ENCODE measurements around the gene ARL10.
A peak's percentile ranks its signal among the peaks of the same experiment; 100 is the strongest.

The ARL10 gene

GRCh38 chr5:176386491-176386890 lies 21.2 kb downstream of the ARL10 start:
- Histone ChIP-seq H3K36me3 (ENCODE audit: control insufficient read depth in 2 of 2, insufficient read depth in 1 of 2, low read length in 2 of 2) (peaks cover 0 to 71% of the 10 kb centered on the region in 2 experiments; a peak in 2 of 3 replicates), H3K4me1 (ENCODE audit: control insufficient read depth, insufficient read depth, low read length) (no peaks in the 10 kb centered on the region), H3K9me3 (ENCODE audit: control insufficient read depth, insufficient read depth, low read depth, low read length) (no peaks in the 10 kb centered on the region), H3K4me3 (ENCODE audit: low read depth, low read length) (no peak overlapping the region), H3K27ac (ENCODE audit: extremely low read depth, low read depth, low read length) (no peak overlapping the region)
- ChIA-PET POLR2A (interaction anchor here (2.2 kb wide), 1 partner anchor 25 kb away, joined by 6 read pairs; the partner anchor contains the start of gene KIAA1191), CTCF (no interaction called here)
- TF ChIP-seq ZNF423 (tag by site-specific recombination; IDR thresholded peaks at IDR 0.05) (no peak), KLF9 (tag by site-specific recombination; IDR thresholded peaks at IDR 0.05; ENCODE audit: low read depth) (0 out of 2 replicates have a peak, but pooled peaks have one; percentile 15)

- H3K9me3 ChIP-seq (ENCODE audit: control insufficient read depth, insufficient read depth, low read depth, low read length): no peaks in the 10 kb centered on the region
- H3K4me3 ChIP-seq (ENCODE audit: low read depth, low read length): peak overlapping the region; percentile 67
- POLR2A ChIA-PET: interaction anchor here (0.7 to 2.2 kb wide), 3 partner anchors 20 to 150 kb away, joined by 3 to 6 read pairs (median 3); partner anchors contain the start of gene KIAA1191
- H3K4me1 ChIP-seq (ENCODE audit: control insufficient read depth, insufficient read depth, low read length): no peaks in the 10 kb centered on the region
- CTCF ChIA-PET: interaction anchor here (0.7 kb wide), 2 partner anchors 36 to 45 kb away, joined by 3 read pairs; no protein-coding TSS in a partner anchor
- peaks cover 0 to 71% of the 10 kb centered on the region in 2 experiments; a peak in 2 of 3 replicates for H3K36me3 ChIP-seq (ENCODE audit: control insufficient read depth in 2 of 2, insufficient read depth in 1 of 2, low read length in 2 of 2)
- TF ChIP-seq ZFP69B (tag by site-specific recombination; IDR thresholded peaks at IDR 0.05): 0 out of 2 replicates have a peak, but pooled peaks have one; percentile 1
- no peak for TF ChIP-seq GFI1B (tag by site-specific recombination; IDR thresholded peaks at IDR 0.05)
- H3K27ac ChIP-seq (ENCODE audit: extremely low read depth, low read depth, low read length): no peak overlapping the region; the same call in 1 of the 2 replicates
These were observed 22.2 kb downstream of the ARL10 start for GRCh38 chr5:176387384-176387925.

- no peaks in the 10 kb centered on the region for H3K9me3 ChIP-seq (ENCODE audit: control insufficient read depth, insufficient read depth, low read depth, low read length)
- ChIA-PET CTCF (interaction anchor here (0.7 kb wide), 1 partner anchor 36 kb away, joined by 3 read pairs; no protein-coding TSS in a partner anchor), POLR2A (interaction anchor here (0.7 to 2.2 kb wide), 5 partner anchors 13 to 155 kb away, joined by 3 to 6 read pairs (median 3); partner anchors contain the start of gene KIAA1191)
- H3K4me3 ChIP-seq (ENCODE audit: low read depth, low read length): peak overlapping the region; percentile 67
- peak overlapping the region; percentile 75; the same call in 1 of the 2 replicates for H3K27ac ChIP-seq (ENCODE audit: extremely low read depth, low read depth, low read length)
- no peaks in the 10 kb centered on the region for H3K4me1 ChIP-seq (ENCODE audit: control insufficient read depth, insufficient read depth, low read length)
- peaks cover 0 to 71% of the 10 kb centered on the region in 2 experiments; a peak in 2 of 3 replicates for H3K36me3 ChIP-seq (ENCODE audit: control insufficient read depth in 2 of 2, insufficient read depth in 1 of 2, low read length in 2 of 2)
- TF ChIP-seq ZNF398 (tag by site-specific recombination; IDR thresholded peaks at IDR 0.05) (peak; percentile 44; the same call in 1 of the 2 replicates), ZNF473 (tag by site-specific recombination; IDR thresholded peaks at IDR 0.05) (no peak), ZNF223 (tag by site-specific recombination; IDR thresholded peaks at IDR 0.05) (no peak), ZNF600 (tag by site-specific recombination; IDR thresholded peaks at IDR 0.05) (peak; percentile 65; the same call in 1 of the 2 replicates), ZBTB10 (tag by site-specific recombination; IDR thresholded peaks at IDR 0.05) (no peak), ZNF692 (tag by site-specific recombination; IDR thresholded peaks at IDR 0.05) (no peak), PRDM2 (tag by site-specific recombination; IDR thresholded peaks at IDR 0.05; ENCODE audit: borderline replicate concordance) (peak; percentile 64; the same call in 1 of the 2 replicates), ZNF2 (tag by site-specific recombination; IDR thresholded peaks at IDR 0.05) (no peak), ZSCAN16 (tag by site-specific recombination; IDR thresholded peaks at IDR 0.05) (no peak), ZNF175 (tag by site-specific recombination; IDR thresholded peaks at IDR 0.05) (no peak), CTCF (tag by site-specific recombination; IDR thresholded peaks at IDR 0.05) (0 out of 2 replicates have a peak, but pooled peaks have one; percentile 14)
These were observed 22.7 kb downstream of the ARL10 start for GRCh38 chr5:176388003-176388443.

Measured in HEK293 (cell line).